ENCODE measurements around the gene GPANK1. TPM values are rescaled to one million over a fixed set of nuclear protein-coding genes. Genes with fewer than 3 reads are reported as not detected.

Gene GPANK1
- total RNA-seq, 1 donor, result 11.9 TPM

DNA sequence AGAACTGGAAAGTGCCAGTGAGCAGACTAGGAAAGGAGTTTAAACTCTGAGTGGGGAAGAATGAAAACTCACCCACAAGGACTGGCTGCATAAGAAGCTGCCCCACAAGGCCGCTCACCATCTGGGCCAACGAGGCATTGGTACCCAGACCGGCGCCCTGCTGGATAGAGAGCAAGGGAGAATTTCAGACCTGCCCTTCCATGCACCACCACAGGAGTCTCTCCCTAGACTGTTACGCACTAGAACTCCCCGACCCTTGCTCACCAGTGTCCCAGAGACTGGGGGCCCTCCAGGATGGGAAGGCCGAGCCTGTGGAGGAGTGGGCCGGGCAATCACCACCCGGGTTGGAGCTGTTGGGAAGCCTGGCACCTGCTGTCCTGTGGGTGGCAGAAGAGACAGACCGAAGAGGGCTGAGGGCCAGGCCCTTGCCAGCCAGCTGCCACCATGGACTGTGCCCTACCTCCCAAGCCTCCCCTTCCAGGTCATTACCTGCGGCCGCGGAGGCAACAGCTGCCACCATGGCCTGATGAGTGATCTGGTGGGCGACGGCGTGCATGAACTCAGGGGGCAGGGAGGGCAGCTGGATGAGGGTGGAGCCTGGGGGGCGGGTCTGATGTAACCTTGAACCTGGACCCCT lies 20.9 kb downstream of the GPANK1 start:
- H3K27me3 ChIP-seq (ENCODE audit: insufficient read depth, low read length), result no peaks in the 10 kb centered on the region
- no peaks in the 10 kb centered on the region for H3K4me1 ChIP-seq (ENCODE audit: insufficient read depth, low read length)
- no peak overlapping the region for H3K4me3 ChIP-seq (ENCODE audit: low read length)
- H3K9me3 ChIP-seq (ENCODE audit: low read depth, low read length), result no peaks in the 10 kb centered on the region

DNA sequence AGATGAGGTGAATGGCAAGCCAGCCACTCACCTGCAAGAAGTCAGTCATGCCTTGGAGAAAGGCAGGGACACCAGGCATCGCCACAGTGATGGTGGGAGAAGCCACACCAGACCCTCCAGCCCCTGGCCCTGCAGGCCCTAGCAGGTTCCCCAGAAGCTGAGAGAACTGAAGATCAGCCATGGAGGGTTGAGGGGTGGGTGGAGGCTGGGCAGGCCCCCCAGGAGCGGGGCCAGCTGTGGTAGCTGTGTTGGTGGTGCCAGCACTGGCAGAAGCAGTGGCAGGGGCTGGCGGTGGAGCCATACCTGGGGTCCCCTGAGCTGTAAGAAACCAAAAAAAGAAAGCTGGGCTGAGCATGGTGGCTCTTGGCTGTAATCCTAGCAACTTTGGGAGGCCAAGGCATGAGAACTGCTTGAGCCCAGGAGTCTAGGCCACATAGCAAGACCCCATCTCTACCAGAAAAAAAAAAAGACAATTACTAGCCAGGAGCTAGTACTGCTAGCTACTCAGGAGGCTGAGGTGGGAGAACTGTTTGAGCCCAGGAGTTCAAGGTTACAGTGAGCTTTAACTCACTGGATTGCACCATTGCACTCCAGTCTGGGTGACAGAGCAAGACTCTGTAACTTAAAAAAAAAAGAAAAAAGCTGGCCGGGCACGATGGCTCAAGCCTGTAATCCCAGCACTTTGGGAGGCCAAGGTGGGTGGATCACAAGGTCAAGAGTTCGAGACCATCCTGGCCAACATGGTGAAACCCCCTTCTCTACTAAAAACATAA lies 21.8 kb downstream of the GPANK1 start:
- no peaks in the 10 kb centered on the region for H3K4me1 ChIP-seq (ENCODE audit: insufficient read depth, low read length)
- H3K9me3 ChIP-seq (ENCODE audit: low read depth, low read length), result no peaks in the 10 kb centered on the region
- no peaks in the 10 kb centered on the region for H3K27me3 ChIP-seq (ENCODE audit: insufficient read depth, low read length)
- no peak overlapping the region for H3K4me3 ChIP-seq (ENCODE audit: low read length)

DNA sequence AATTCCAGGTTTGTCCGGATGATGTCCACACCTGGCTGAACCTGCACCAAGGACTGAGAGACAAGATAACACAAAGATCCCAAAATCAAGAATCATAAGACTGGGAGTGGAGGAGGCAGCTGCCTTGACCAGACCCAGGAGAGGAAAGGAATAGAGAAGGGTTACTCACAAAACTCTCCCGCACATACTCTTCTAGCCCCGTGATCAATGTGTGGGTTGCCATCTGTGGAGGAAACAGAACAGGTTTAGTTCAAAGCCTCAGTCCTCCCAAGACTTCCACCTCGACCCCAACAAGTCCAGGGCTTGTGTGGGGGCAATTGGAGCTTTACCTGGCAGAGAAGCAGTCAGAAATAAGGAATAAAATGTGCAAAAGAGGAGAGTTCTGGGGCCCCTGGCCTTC lies 23.4 kb downstream of the GPANK1 start:
- Histone ChIP-seq H3K4me1 (ENCODE audit: insufficient read depth, low read length) (no peaks in the 10 kb centered on the region), H3K9me3 (ENCODE audit: low read depth, low read length) (no peaks in the 10 kb centered on the region), H3K27me3 (ENCODE audit: insufficient read depth, low read length) (no peaks in the 10 kb centered on the region), H3K4me3 (ENCODE audit: low read length) (no peak overlapping the region)

DNA sequence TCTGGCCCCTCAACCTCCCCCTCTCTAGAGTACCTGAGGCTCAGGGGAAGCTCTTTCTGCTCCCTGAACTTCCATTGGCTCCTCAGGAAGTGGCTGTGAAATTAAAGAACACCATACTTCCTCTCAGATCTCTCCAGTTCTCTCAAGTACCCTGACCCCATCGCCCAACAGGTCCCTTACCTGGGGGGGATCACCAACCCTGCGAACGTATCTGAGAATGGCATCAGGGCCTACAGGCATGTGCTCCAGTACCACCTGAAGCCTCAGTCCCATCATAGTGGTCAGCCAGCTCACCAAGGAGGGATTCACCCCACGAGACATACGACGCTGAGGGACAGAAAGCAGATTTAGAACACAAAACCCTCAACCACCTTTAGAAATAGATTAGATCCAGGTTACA lies 24.2 kb downstream of the GPANK1 start:
- Histone ChIP-seq H3K4me1 (ENCODE audit: insufficient read depth, low read length) (no peaks in the 10 kb centered on the region), H3K4me3 (ENCODE audit: low read length) (no peak overlapping the region), H3K27me3 (ENCODE audit: insufficient read depth, low read length) (no peaks in the 10 kb centered on the region), H3K9me3 (ENCODE audit: low read depth, low read length) (no peaks in the 10 kb centered on the region)

DNA sequence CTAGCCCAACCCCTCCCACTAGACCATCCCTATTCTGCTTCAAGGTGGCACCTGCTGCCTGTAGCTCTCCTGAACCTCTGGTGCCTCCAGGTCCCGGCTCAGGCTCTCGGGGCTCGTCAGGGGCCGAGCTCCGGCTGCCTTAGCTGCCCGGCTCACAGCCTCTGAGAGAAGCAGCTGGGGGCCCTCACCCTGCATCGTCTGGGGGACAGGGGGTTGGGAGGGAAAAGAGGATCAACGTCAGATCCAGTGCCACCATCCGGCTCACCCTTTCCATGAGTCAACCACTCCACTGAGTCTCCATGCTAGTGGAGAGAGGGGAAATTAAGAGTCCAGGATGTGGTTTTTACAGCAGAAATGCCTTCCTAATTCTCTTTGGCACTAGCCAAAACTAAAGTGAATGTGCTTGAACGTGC lies 25.3 kb downstream of the GPANK1 start:
- no peak overlapping the region for H3K4me3 ChIP-seq (ENCODE audit: low read length)
- H3K9me3 ChIP-seq (ENCODE audit: low read depth, low read length), result no peaks in the 10 kb centered on the region
- H3K27me3 ChIP-seq (ENCODE audit: insufficient read depth, low read length), result no peaks in the 10 kb centered on the region
- no peaks in the 10 kb centered on the region for H3K4me1 ChIP-seq (ENCODE audit: insufficient read depth, low read length)

DNA sequence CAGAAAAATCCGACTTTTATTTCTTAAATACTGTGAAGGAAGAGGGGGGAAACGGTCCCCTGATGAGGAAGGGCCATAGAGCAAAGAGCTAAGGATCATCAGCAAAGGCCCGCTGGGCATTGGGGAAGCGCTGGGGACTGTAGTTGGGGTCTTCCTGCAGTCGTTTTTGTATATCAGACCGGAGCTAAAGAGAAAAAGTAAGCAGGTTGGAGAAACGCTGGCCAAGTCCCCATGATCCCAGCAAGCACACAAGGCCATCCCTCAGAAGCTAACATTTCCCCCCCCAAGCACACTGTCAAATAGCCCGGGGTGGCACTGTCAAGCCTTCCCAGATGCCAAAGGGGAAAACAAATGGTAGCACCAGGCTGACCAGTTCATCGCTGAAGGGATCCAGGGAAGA lies 25.8 kb downstream of the GPANK1 start:
- Histone ChIP-seq H3K27me3 (ENCODE audit: insufficient read depth, low read length) (no peaks in the 10 kb centered on the region), H3K9me3 (ENCODE audit: low read depth, low read length) (no peaks in the 10 kb centered on the region), H3K4me1 (ENCODE audit: insufficient read depth, low read length) (no peaks in the 10 kb centered on the region), H3K4me3 (ENCODE audit: low read length) (no peak overlapping the region)

DNA sequence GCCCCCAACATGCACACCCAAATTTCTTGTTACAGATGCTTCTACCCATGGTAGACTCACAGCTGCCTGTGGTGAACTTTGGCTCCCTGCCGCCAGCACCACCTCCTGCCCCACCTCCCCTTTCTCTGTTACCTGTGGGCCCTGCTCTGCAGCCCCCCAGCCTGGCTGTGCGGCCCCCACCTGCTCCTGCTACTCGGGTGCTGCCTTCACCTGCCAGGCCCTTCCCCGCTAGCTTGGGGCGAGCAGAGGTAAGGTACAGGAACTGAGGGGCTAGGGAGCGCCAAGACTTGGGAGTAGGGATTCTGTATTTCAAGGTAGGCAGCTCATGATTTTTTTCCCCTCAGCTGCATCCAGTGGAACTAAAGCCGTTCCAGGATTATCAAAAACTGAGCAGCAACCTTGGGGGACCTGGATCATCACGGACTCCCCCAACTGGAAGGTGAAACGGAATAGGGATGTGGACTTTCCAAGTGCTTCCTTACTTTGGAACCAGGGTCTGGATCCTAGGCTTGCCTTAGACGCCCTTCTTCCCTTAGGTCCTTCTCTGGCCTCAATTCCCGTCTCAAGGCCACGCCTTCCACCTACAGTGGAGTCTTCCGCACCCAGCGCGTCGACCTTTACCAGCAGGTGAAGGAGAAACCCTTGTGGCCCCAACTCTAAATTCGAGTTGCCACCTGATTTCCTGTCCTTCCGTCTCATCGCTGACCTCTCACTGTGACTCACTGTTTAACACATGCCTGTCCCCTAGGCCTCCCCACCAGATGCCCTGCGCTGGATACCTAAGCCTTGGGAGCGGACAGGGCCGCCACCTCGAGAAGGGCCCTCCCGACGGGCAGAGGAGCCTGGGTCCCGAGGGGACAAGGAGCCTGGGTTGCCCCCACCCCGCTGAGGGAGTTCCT lies 27.9 kb downstream of the GPANK1 start:
- no peaks in the 10 kb centered on the region for H3K27me3 ChIP-seq (ENCODE audit: insufficient read depth, low read length)

DNA sequence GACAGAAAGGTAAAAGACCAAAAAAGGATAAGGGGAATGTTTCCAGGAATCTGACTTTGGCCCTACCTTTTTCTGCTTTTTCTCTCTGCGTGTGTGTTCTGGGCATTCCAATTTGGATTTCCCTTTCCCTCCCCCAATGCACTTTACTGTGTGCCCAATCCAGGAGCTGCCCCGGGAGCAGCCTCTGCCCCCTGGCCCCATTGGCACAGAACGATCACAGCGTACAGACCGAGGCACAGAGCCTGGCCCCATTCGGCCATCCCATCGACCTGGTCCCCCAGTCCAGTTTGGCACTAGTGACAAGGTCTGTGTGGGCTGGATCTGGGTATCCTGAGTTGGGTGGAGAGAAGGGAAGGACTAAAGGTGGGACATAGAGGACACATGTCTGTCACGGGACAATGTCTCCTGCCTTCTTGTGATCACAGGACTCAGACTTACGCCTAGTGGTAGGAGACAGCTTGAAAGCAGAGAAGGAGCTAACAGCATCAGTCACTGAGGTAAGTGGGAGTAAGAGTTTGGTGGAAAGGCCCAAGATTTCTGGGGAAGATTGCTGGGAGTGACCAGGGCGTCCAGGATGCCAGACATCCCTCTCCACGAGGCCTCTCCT lies 29.7 kb downstream of the GPANK1 start:
- Histone ChIP-seq H3K9me3 (ENCODE audit: low read depth, low read length) (no peaks in the 10 kb centered on the region), H3K27me3 (ENCODE audit: insufficient read depth, low read length) (no peaks in the 10 kb centered on the region), H3K4me1 (ENCODE audit: insufficient read depth, low read length) (no peaks in the 10 kb centered on the region), H3K4me3 (ENCODE audit: low read length) (no peak overlapping the region)

More for the DNA sequence above, 27.9 kb downstream of the GPANK1 start:
- no peak overlapping the region for H3K4me3 ChIP-seq (ENCODE audit: low read length)
- no peaks in the 10 kb centered on the region for H3K4me1 ChIP-seq (ENCODE audit: insufficient read depth, low read length)
- H3K9me3 ChIP-seq (ENCODE audit: low read depth, low read length), result no peaks in the 10 kb centered on the region

DNA sequence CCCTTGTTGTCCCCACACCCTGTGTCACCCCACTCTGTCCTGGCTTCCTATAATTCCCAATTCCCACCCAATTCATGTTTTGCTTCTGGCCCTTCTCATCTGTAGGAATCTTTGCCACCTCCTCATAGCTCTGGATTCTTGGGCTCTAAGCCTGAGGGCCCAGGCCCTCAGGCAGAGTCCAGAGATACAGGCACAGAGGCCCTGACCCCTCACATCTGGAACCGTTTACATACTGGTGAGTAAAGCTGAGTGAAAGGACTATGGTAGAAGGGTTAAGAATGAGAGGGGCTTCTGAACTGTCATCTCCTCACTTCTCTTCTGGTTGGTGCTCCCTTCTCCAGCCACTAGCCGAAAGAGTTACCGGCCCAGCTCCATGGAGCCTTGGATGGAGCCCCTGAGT lies 30.7 kb downstream of the GPANK1 start:
- no peak overlapping the region for H3K4me3 ChIP-seq (ENCODE audit: low read length)
- H3K4me1 ChIP-seq (ENCODE audit: insufficient read depth, low read length), result no peaks in the 10 kb centered on the region
- no peaks in the 10 kb centered on the region for H3K9me3 ChIP-seq (ENCODE audit: low read depth, low read length)
- H3K27me3 ChIP-seq (ENCODE audit: insufficient read depth, low read length), result no peaks in the 10 kb centered on the region

DNA sequence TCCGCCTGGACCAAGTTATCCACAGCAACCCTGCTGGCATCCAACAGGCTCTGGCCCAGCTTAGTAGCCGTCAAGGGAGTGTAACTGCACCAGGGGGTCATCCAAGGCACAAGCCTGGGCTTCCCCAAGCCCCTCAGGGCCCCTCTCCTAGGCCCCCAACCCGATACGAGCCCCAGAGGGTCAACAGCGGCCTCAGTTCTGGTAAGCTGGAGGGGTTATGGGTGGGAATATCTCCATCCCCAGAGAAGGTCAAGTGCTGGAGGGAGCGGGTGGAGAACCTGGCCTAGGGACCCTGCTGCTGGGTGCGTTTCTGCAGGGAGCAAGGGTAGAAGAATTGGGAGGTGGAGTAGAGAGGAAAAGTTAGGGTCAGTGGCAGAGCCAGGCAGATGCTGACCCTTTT lies 31.4 kb downstream of the GPANK1 start:
- Histone ChIP-seq H3K4me3 (ENCODE audit: low read length) (no peak overlapping the region), H3K4me1 (ENCODE audit: insufficient read depth, low read length) (no peaks in the 10 kb centered on the region), H3K27me3 (ENCODE audit: insufficient read depth, low read length) (no peaks in the 10 kb centered on the region)

DNA sequence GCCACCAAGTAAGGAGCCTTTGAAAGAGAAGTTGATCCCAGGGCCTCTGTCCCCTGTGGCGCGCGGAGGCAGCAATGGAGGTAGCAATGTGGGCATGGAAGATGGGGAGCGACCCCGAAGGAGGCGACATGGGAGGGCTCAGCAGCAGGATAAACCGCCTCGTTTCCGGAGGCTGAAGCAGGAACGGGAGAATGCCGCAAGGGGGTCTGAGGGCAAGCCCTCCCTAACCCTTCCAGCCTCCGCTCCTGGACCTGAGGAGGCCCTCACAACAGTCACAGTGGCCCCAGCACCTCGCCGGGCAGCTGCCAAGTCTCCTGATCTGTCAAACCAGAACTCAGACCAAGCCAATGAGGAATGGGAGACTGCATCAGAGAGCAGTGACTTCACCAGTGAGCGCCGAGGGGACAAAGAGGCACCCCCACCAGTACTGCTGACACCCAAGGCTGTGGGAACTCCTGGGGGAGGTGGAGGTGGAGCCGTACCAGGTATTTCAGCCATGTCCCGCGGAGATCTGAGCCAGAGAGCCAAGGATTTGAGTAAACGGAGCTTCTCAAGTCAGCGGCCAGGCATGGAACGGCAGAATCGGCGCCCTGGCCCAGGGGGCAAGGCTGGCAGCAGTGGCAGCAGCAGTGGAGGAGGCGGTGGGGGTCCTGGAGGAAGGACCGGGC lies 32.4 kb downstream of the GPANK1 start:
- Histone ChIP-seq H3K9me3 (ENCODE audit: low read depth, low read length) (no peaks in the 10 kb centered on the region), H3K4me3 (ENCODE audit: low read length) (no peak overlapping the region), H3K27me3 (ENCODE audit: insufficient read depth, low read length) (no peaks in the 10 kb centered on the region), H3K4me1 (ENCODE audit: insufficient read depth, low read length) (no peaks in the 10 kb centered on the region)

More for the DNA sequence above, 31.4 kb downstream of the GPANK1 start:
- no peaks in the 10 kb centered on the region for H3K9me3 ChIP-seq (ENCODE audit: low read depth, low read length)

DNA sequence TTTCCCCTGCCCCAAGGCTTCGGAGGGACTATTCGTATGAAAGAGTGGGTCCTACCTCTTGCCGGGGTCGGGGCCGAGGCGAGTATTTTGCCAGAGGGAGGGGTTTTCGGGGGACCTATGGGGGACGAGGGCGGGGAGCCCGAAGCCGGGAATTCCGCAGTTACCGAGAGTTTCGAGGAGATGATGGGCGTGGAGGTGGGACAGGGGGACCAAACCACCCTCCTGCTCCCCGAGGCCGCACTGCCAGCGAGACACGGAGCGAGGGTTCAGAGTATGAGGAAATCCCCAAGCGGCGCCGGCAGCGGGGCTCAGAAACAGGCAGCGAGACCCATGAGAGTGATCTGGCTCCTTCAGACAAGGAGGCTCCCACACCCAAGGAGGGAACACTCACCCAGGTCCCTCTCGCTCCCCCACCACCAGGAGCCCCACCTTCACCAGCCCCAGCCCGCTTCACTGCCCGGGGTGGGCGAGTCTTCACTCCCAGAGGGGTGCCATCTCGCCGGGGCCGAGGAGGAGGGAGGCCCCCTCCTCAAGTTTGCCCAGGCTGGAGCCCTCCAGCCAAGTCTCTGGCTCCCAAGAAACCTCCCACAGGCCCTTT lies 33.0 kb downstream of the GPANK1 start:
- H3K9me3 ChIP-seq (ENCODE audit: low read depth, low read length), result no peaks in the 10 kb centered on the region
- H3K27me3 ChIP-seq (ENCODE audit: insufficient read depth, low read length), result no peaks in the 10 kb centered on the region
- H3K4me3 ChIP-seq (ENCODE audit: low read length), result no peak overlapping the region
- H3K4me1 ChIP-seq (ENCODE audit: insufficient read depth, low read length), result no peaks in the 10 kb centered on the region

DNA sequence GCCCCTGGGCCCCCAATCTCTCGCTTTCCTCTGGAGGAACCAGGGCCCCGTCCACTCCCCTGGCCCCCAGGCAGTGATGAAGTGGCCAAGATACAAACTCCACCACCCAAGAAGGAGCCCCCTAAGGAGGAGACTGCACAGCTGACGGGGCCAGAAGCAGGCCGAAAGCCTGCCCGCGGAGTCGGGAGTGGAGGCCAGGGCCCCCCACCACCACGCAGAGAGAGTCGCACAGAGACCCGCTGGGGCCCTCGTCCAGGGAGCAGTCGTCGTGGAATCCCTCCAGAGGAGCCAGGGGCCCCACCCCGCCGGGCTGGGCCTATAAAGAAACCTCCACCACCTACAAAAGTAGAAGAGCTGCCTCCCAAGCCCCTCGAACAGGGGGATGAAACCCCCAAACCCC lies 33.6 kb downstream of the GPANK1 start:
- no peak overlapping the region for H3K4me3 ChIP-seq (ENCODE audit: low read length)
- no peaks in the 10 kb centered on the region for H3K9me3 ChIP-seq (ENCODE audit: low read depth, low read length)
- no peaks in the 10 kb centered on the region for H3K4me1 ChIP-seq (ENCODE audit: insufficient read depth, low read length)
- H3K27me3 ChIP-seq (ENCODE audit: insufficient read depth, low read length), result no peaks in the 10 kb centered on the region

All from mononuclear cell (primary cell).